Endothelial cell of umbilical vein (primary cell): ENCODE data around the gene IL10. TPM values are rescaled to one million over a fixed set of nuclear protein-coding genes. Genes with fewer than 3 reads are reported as not detected.

Experiments used
- Bru-seq: library from RNA; stranded (reverse); fragments of 400-500 nt; gene quantifications from one replicate; lab custom pipeline; 2021; lab: Mats Ljungman, UMichigan
- BruChase-seq, 2 experiments: library from RNA; stranded (reverse); fragments of 400-500 nt; gene quantifications; one replicate each; lab custom pipeline; 2021; lab: Mats Ljungman, UMichigan
- BruUV-seq: library from RNA; stranded (reverse); fragments of 400-500 nt; replicated peaks from 2 replicates; lab custom pipeline; 2021; lab: Mats Ljungman, UMichigan
- CTCF ChIA-PET: fragments of 300-600, 350-600 bp; sonication (Branson Sonifier 250); formaldehyde crosslinking; loops from one replicate; lab custom pipeline; 2021; ENCODE audit warnings: antibody characterized with exemption, inconsistent platforms; lab: Charles Lee
- POLR2A ChIA-PET: fragments of 300-600, 350-600 bp; sonication (Branson Sonifier 250); formaldehyde crosslinking; loops from one replicate; lab custom pipeline; 2021; ENCODE audit warnings: antibody characterized with exemption, inconsistent platforms; lab: Charles Lee
- DNase-seq: peaks from one replicate; pipeline ENCODE4 v3.0.0-alpha.2; 2011; ENCODE audit warnings: low read depth, low spot score
- FAIRE-seq: peaks from 2 replicates; lab custom pipeline; 2011; peaks lifted over from hg19 to GRCh38; lab: Jason Lieb, UNC
- H2AFZ ChIP-seq: 2 replicates; pipeline ENCODE4 v1.6.0; 2012; ENCODE audit warnings: low read depth, low read length, control low read depth, inconsistent platforms
- H3K27ac ChIP-seq: 2 replicates; pipeline ENCODE4 v1.5.1; 2011; ENCODE audit warnings: low read depth, mild to moderate bottlenecking, control low read depth, low read length, moderate library complexity; ENCODE audit not compliant: insufficient read depth
- H3K27me3 ChIP-seq, 2 experiments: 2 replicates each; pipeline versions ENCODE4 v1.6.0 to v1.6.1; 2011; ENCODE audit warnings: low read length in 2 of 2, mixed read lengths in 1 of 2; ENCODE audit not compliant: control insufficient read depth in 2 of 2, insufficient read depth in 2 of 2
- H3K36me3 ChIP-seq, 2 experiments: 2 replicates in 1 of 2; 3 replicates in 1 of 2; pipeline ENCODE4 v1.5.1; 2011; ENCODE audit warnings: low read length in 2 of 2, mild to moderate bottlenecking in 1 of 2, moderate library complexity in 1 of 2; ENCODE audit not compliant: control insufficient read depth in 2 of 2, insufficient read depth in 2 of 2; ENCODE audit errors: extremely low read depth in 1 of 2
- H3K4me1 ChIP-seq: 3 replicates; pipeline ENCODE4 v1.5.1; 2011; ENCODE audit warnings: mild to moderate bottlenecking, low read length; ENCODE audit not compliant: control insufficient read depth, insufficient read depth; ENCODE audit errors: extremely low read depth
- H3K4me2 ChIP-seq: 2 replicates; pipeline ENCODE4 v1.6.1; 2011; ENCODE audit warnings: low read length, control low read depth, mixed read lengths; ENCODE audit not compliant: insufficient read depth
- H3K4me3 ChIP-seq, 3 experiments: fragments of 200-600 bp in 1 of 3; sonication (generic), shearing (Covaris generic) in 1 of 3; replicated peaks in 1 of 3; 2 replicates each; pipeline ENCODE4 v1.5.1; 2011 to 2016; ENCODE audit warnings: control low read depth in 3 of 3, low read length in 3 of 3, mild to moderate bottlenecking in 2 of 3, inconsistent platforms in 1 of 3, low read depth in 1 of 3, moderate library complexity in 1 of 3; ENCODE audit not compliant: insufficient read depth in 1 of 3
- H3K79me2 ChIP-seq: 2 replicates; pipeline ENCODE4 v1.6.0; 2012; ENCODE audit warnings: low read length, inconsistent platforms; ENCODE audit not compliant: control insufficient read depth, insufficient read depth
- H3K9ac ChIP-seq: replicated peaks from 2 replicates; pipeline ENCODE3; 2011; ENCODE audit warnings: low read length, control low read depth; ENCODE audit not compliant: insufficient read depth; ENCODE audit errors: extremely low read depth
- H3K9me1 ChIP-seq: replicated peaks from 3 replicates; pipeline ENCODE4 v1.6.0; 2011; ENCODE audit warnings: mild to moderate bottlenecking, low read length; ENCODE audit not compliant: control insufficient read depth, insufficient read depth; ENCODE audit errors: extremely low read depth
- H3K9me3 ChIP-seq: replicated peaks from 2 replicates; pipeline ENCODE4 v1.5.1; 2012; ENCODE audit warnings: low read length, inconsistent platforms; ENCODE audit not compliant: control insufficient read depth, insufficient read depth
- H4K20me1 ChIP-seq: replicated peaks from 2 replicates; pipeline ENCODE3; 2011; ENCODE audit warnings: mild to moderate bottlenecking, low read length; ENCODE audit not compliant: control insufficient read depth, insufficient read depth; ENCODE audit errors: extremely low read depth
- CTCF ChIP-seq, 2 donors: IDR thresholded peaks; 1 replicate in 1 of 2; 2 replicates in 1 of 2; pipeline ENCODE4 v1.5.1; 2011; ENCODE audit warnings: low read length in 2 of 2, mild to moderate bottlenecking in 2 of 2, moderate library complexity in 2 of 2, control low read depth in 1 of 2, inconsistent platforms in 1 of 2, low read depth in 1 of 2; ENCODE audit not compliant: insufficient read depth in 1 of 2; ENCODE audit errors: extremely low read depth in 1 of 2
- EZH2 ChIP-seq: IDR thresholded peaks from 2 replicates; pipeline ENCODE4 v1.6.1; 2012; ENCODE audit warnings: borderline replicate concordance, low read depth, mild to moderate bottlenecking, moderate library complexity, low read length, inconsistent platforms; ENCODE audit not compliant: severe bottlenecking
- FOS ChIP-seq: IDR thresholded peaks from 2 replicates; pipeline ENCODE4 v1.6.1; 2011; ENCODE audit warnings: mild to moderate bottlenecking, low read length, moderate library complexity, borderline replicate concordance; ENCODE audit not compliant: insufficient read depth
- GATA2 ChIP-seq: IDR thresholded peaks from 2 replicates; pipeline ENCODE4 v1.7.0; 2011; ENCODE audit warnings: low read depth, mild to moderate bottlenecking, moderate library complexity, mixed read lengths, low read length; ENCODE audit not compliant: insufficient read length, insufficient read depth
- JUN ChIP-seq: IDR thresholded peaks from 2 replicates; pipeline ENCODE4 v1.6.1; 2011; ENCODE audit warnings: borderline replicate concordance, low read depth; ENCODE audit not compliant: insufficient read length, insufficient read depth
- MAX ChIP-seq: IDR thresholded peaks from 2 replicates; pipeline ENCODE4 v1.6.1; 2011; ENCODE audit not compliant: insufficient read depth, insufficient read length
- MYC ChIP-seq: IDR thresholded peaks from one replicate; pipeline ENCODE4 v1.6.1; 2011; ENCODE audit warnings: mild to moderate bottlenecking, low read depth, low read length
- POLR2A ChIP-seq: IDR thresholded peaks from 2 replicates; pipeline ENCODE4 v1.6.1; 2012; ENCODE audit warnings: low read depth, mild to moderate bottlenecking, control low read depth, low read length
- POLR2AphosphoS5 ChIP-seq: IDR thresholded peaks from 2 replicates; pipeline ENCODE4 v1.6.1; 2012; ENCODE audit warnings: low read depth, mild to moderate bottlenecking, control low read depth, low read length, moderate library complexity; ENCODE audit not compliant: insufficient read depth
- dilution Hi-C: fragments of 300-500 bp; cut with MboI; formaldehyde crosslinking; loops from one replicate; pipeline ENCODE4 v1.15.0; 2019; ENCODE audit warnings: low sequenced_read_pairs; ENCODE audit not compliant: extremely low pct_ligation_motif_present
- intact Hi-C: fragments of 100-400 bp; cut with micrococcal nuclease; formaldehyde crosslinking; loops from one replicate; pipeline ENCODE4 v1.10.0; 2022
- long read RNA-seq: library from polyadenylated mRNA; stranded (forward); transcript quantifications from one replicate; pipeline ENCODE4 v2.0.0, GENCODE V29; 2021
- polyA minus RNA-seq, 3 experiments: library from RNA; depleted of rRNA, polyadenylated mRNA; stranded (reverse); fragments of >200 nt; gene quantifications; 1 replicate in 1 of 3; 2 replicates in 2 of 3; pipeline ENCODE4 v1.2.3, GENCODE V29; 2011
- polyA plus RNA-seq, 4 experiments: library from polyadenylated mRNA; depleted of rRNA in 3 of 4; stranded (reverse) in 3 of 4; unstranded in 1 of 4; fragments of >200 nt; gene quantifications; 2 replicates each; pipeline versions ENCODE4 v1.2.1 to v1.2.3, GENCODE V29; 2011 to 2012; ENCODE audit warnings: missing spikeins in 1 of 4
- total RNA-seq: library from RNA; stranded (reverse); gene quantifications from 2 replicates; pipeline ENCODE4 v1.2.3, GENCODE V29; 2021

IL10 gene
- total RNA-seq (not detected in 2 replicates), polyA plus RNA-seq (not detected in 2 replicates), polyA minus RNA-seq (not detected in 2 replicates), Bru-seq, nascent RNA (not detected), BruChase-seq, experiment 1, labeled RNA remaining after a 6-hour chase (not detected), BruChase-seq, experiment 2, labeled RNA remaining after a 2-hour chase (not detected)
- polyA plus RNA-seq (2011; cell fraction: cytosol; rRNA removed), result not detected in 2 replicates
- polyA plus RNA-seq (2011; cell fraction: nucleus; rRNA removed), result not detected in 2 replicates
- polyA plus RNA-seq (2012), result not detected in 2 replicates
- polyA minus RNA-seq (2011; cell fraction: cytosol; rRNA and poly(A)+ RNA removed), result not detected
- not detected in 2 replicates for polyA minus RNA-seq (2011; cell fraction: nucleus; rRNA and poly(A)+ RNA removed)
- long read RNA-seq, result 0 reads

- no peak within 1 kb of the TSS for H2AFZ ChIP-seq
- DNase-seq, result no peak
Observed at GRCh38 chr1:206772243-206772937, at the start of gene IL10. Gene IL10 (minus strand): TSS chr1:206772494. CDS start chr1:206772435, 59 bp downstream.

More at GRCh38 chr1:206772243-206772937, at the start of gene IL10:
- CTCF ChIA-PET, result no interaction called here
- intact Hi-C loops (no loop called here), dilution Hi-C loops (no loop called here)
- H4K20me1 ChIP-seq, result no peaks in the 10 kb centered on the region
- H3K9me3 ChIP-seq, result no peaks in the 10 kb centered on the region
- H3K27me3 ChIP-seq, result peaks cover 10 to 19% of the 10 kb centered on the region in 2 experiments
- H3K36me3 ChIP-seq, result no peaks in the 10 kb centered on the region
- FAIRE-seq, result no peak
- TF ChIP-seq GATA2 (no peak), JUN (no peak), FOS (no peak), MAX (no peak), MYC (no peak), POLR2AphosphoS5 (no peak), CTCF (IDR thresholded peaks at IDR 0.05; ENCODE audit: extremely low read depth in 1 of 2, insufficient read depth in 1 of 2, low read depth in 1 of 2, low read length in 2 of 2) (no peak), POLR2A (no peak), EZH2 (no peak)
- POLR2A ChIA-PET, result no interaction called here
- no peak within 1 kb of the TSS for H3K27ac ChIP-seq
- no peaks in the 10 kb centered on the region for H3K4me1 ChIP-seq
- H3K9me1 ChIP-seq, result no peaks in the 10 kb centered on the region
- no peaks in the 10 kb centered on the region for H3K79me2 ChIP-seq
- BruUV-seq, result no TSS peak
- no peak within 1 kb of the TSS for H3K9ac ChIP-seq
- H3K4me3 ChIP-seq, result no peak within 1 kb of the TSS
- H3K4me2 ChIP-seq, result no peak within 1 kb of the TSS
